ENCODE measurements around the gene EID2. TPM values are rescaled to one million over a fixed set of nuclear protein-coding genes. Genes with fewer than 3 reads are reported as not detected.

Gene EID2
- total and polyA plus RNA-seq, 10 of the 15 experiments (the other 5 are each of a cell fraction or from before 2014, with no cell fraction given): 1.6 to 11.4 (median 7.0) TPM

DNA sequence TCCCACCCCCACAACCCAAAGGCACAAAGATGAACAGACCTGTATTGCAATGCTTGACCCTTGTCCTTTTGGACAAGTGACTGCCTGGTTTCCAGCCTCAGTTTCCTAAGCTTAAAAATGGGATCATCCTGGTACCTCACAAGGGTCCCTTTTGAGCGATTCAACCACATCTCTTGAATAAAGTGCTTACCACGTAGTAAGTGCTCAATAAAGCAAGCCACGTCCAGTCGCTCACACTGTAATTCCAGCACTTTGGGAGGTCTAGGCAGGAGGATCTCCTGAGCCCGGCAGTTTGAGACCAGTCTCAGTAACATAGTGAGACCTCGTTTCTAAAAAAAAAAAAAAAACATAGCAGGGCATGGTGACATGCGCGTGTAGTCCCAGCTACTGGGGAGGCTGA is 40.0 kb downstream of the EID2 start:
- ChIA-PET POLR2A (interaction anchor here (0.6 kb wide), 1 partner anchor 50 kb away, joined by 3 read pairs; no protein-coding TSS in a partner anchor), SMC1A (ENCODE audit: uncharacterized antibody, unreplicated experiment) (interaction anchor here (1.2 to 3.0 kb wide), 5 partner anchors 13 to 66 kb away, joined by 3 to 8 read pairs (median 5); partner anchors contain the start of gene EID2B), RAD21 (ENCODE audit: unreplicated experiment) (no interaction called here), CTCF (interaction anchor here (0.6 to 1.9 kb wide), 6 partner anchors 8 to 153 kb away, joined by 3 to 12 read pairs (median 3); partner anchors contain the start of gene EID2B)
- H3K36me3 ChIP-seq (ENCODE audit: control insufficient read depth in 2 of 2, insufficient read depth in 2 of 2, low read length in 1 of 2): no peaks in the 10 kb centered on the region
- no TSS peak for BruUV-seq (replicated peaks)
- no peak for FAIRE-seq
- H3K79me2 ChIP-seq (ENCODE audit: control insufficient read depth, insufficient read depth, low read length): no peaks in the 10 kb centered on the region
- H3K4me3 ChIP-seq: no peak overlapping the region
- TF ChIP-seq, protein P1, sequence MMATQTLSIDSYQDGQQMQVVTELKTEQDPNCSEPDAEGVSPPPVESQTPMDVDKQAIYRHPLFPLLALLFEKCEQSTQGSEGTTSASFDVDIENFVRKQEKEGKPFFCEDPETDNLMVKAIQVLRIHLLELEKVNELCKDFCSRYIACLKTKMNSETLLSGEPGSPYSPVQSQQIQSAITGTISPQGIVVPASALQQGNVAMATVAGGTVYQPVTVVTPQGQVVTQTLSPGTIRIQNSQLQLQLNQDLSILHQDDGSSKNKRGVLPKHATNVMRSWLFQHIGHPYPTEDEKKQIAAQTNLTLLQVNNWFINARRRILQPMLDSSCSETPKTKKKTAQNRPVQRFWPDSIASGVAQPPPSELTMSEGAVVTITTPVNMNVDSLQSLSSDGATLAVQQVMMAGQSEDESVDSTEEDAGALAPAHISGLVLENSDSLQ (IDR thresholded peaks at IDR 0.05): no peak
- TF ChIP-seq, protein P2, sequence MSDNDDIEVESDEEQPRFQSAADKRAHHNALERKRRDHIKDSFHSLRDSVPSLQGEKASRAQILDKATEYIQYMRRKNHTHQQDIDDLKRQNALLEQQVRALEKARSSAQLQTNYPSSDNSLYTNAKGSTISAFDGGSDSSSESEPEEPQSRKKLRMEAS (IDR thresholded peaks at IDR 0.05; ENCODE audit: low read depth, low read length): no peak
- TF ChIP-seq POU2F2 (IDR thresholded peaks at IDR 0.05; ENCODE audit: borderline replicate concordance, low read depth, low read length): no peak
- H3K4me2 ChIP-seq (ENCODE audit: control insufficient read depth, insufficient read depth): no peak overlapping the region
- ATAC-seq: no peak
- no peak overlapping the region for H3K9ac ChIP-seq (ENCODE audit: control insufficient read depth, insufficient read depth, low read length)
- no peaks in the 10 kb centered on the region for H4K20me1 ChIP-seq (ENCODE audit: control insufficient read depth, insufficient read depth)
- DNase-seq (ENCODE audit: low read depth, low spot score): no peak
- in situ Hi-C loops (cut with MboI): no loop called here
- no peak overlapping the region for H2AFZ ChIP-seq (ENCODE audit: control insufficient read depth, low read depth, low read length)
- H3K27me3 ChIP-seq (replicated peaks in 1 of 2; ENCODE audit: control insufficient read depth in 2 of 2, insufficient read depth in 2 of 2, low read length in 1 of 2): peaks cover 0 to 19% of the 10 kb centered on the region in 2 experiments; a peak in 3 of 4 replicates
- WGBS (ENCODE audit: insufficient coverage, insufficient replicate concordance, low lambda C conversion rate, missing lambda C conversion rate): 74% methylated on average over 8 of the region's 8 CpGs
- intact Hi-C loops (cut with micrococcal nuclease; ENCODE audit: unreplicated experiment): loop anchor here (5.0 kb wide), 1 partner anchor 53 kb away; the partner anchor contains the start of gene SUPT5H
- no peak overlapping the region for H3K27ac ChIP-seq (ENCODE audit: control insufficient read depth, insufficient read depth)
- peaks cover 10% of the 10 kb centered on the region for H3K4me1 ChIP-seq (ENCODE audit: control insufficient read depth, insufficient read depth, low read length)
- H3K9me3 ChIP-seq (replicated peaks; ENCODE audit: control insufficient read depth, insufficient read depth, low read length): no peaks in the 10 kb centered on the region; the same call in 2 of the 3 replicates

Measured in GM12878 (cell line).